ENCODE measurements around the gene VWDE.

GRCh38 chr7:12303062-12303461 is 100.6 kb downstream of the VWDE start:
- TF ChIP-seq FOS (IDR thresholded peaks at IDR 0.05; ENCODE audit: borderline replicate concordance, insufficient read depth, low read length) (no peak), MYC (IDR thresholded peaks at IDR 0.05; ENCODE audit: low read depth, low read length) (no peak)
